HUES48 (cell line): ENCODE measurements around the gene PGK1.
"Not testable (repeated sequence)": the region's sequence is repeated elsewhere in the genome, so short reads cannot be mapped to it uniquely, and the experiment has no call there.

Experiments
- H3K27ac ChIP-seq: one replicate; pipeline ENCODE4 v1.7.0; 2013; ENCODE audit warnings: low read depth, low read length, inconsistent platforms
- H3K27me3 ChIP-seq: 2 replicates; pipeline ENCODE4 v1.6.1; 2013; ENCODE audit warnings: mild to moderate bottlenecking, low read length; ENCODE audit not compliant: control insufficient read depth, insufficient read depth
- H3K36me3 ChIP-seq: 2 replicates; pipeline ENCODE4 v1.6.1; 2013; ENCODE audit warnings: low read length; ENCODE audit not compliant: control insufficient read depth, insufficient read depth
- H3K4me1 ChIP-seq: 2 replicates; pipeline ENCODE4 v1.6.1; 2013; ENCODE audit warnings: mild to moderate bottlenecking, low read length; ENCODE audit not compliant: control insufficient read depth, insufficient read depth
- H3K4me3 ChIP-seq: 2 replicates; pipeline ENCODE4 v1.5.1; 2013; ENCODE audit warnings: mild to moderate bottlenecking, low read depth, low read length
- H3K9ac ChIP-seq: 2 replicates; pipeline ENCODE4 v1.6.1; 2013; ENCODE audit warnings: mild to moderate bottlenecking, low read depth, low read length, moderate library complexity
- H3K9me3 ChIP-seq: 2 replicates; pipeline ENCODE4 v1.6.1; 2013; ENCODE audit warnings: low read length; ENCODE audit not compliant: control insufficient read depth, insufficient read depth

PGK1 gene

DNA sequence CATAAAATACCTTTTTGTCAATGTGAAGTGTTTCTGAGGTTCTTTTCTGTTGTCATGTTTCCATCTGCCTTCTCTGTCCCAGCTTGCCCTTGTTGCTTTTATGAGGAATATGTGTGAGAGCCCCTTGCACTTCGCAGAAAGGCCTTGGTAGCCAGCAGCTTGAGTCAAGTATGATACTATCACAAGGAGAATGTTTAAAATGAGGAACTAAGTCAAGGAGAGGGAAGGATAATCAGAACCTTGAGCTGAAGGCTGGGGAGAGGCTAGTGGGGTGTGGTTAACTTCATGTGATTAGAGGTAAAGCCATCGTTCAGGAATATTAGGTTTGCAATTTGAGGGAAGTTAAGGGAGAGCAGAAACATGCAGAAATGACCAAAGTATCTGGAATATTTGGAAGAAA, 12.7 kb downstream of the PGK1 start:
- Histone ChIP-seq H3K9ac (no peak overlapping the region), H3K4me1 (no peaks in the 10 kb centered on the region), H3K27ac (no peak overlapping the region), H3K36me3 (peaks cover 100% of the 10 kb centered on the region), H3K4me3 (no peak overlapping the region), H3K27me3 (no peaks in the 10 kb centered on the region), H3K9me3 (peaks cover 46% of the 10 kb centered on the region)

DNA sequence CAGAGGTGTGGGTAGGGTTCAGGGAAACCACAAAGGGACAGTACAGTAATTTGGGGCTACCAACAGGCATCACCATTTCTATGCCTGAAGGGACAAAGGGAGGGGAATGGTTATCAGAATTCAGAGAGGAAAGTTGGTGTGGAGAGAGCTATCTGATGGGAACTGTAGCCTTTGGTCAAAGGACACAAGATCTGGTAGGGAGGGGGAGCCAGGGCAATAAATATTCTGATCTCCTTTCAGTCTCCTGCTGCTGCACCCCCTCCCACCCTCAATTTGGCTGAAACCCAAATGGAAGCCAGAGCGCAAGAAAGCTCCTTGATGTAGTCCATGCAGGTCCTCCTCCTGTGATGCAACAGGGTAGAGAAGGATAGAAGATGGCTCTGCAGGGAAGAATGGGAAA, 14.6 kb downstream of the PGK1 start:
- H3K4me1 ChIP-seq, result no peaks in the 10 kb centered on the region
- H3K36me3 ChIP-seq, result peaks cover 98% of the 10 kb centered on the region
- no peak overlapping the region for H3K9ac ChIP-seq
- peaks cover 35% of the 10 kb centered on the region for H3K9me3 ChIP-seq
- no peak overlapping the region for H3K27ac ChIP-seq
- H3K27me3 ChIP-seq, result no peaks in the 10 kb centered on the region
- no peak overlapping the region for H3K4me3 ChIP-seq

DNA sequence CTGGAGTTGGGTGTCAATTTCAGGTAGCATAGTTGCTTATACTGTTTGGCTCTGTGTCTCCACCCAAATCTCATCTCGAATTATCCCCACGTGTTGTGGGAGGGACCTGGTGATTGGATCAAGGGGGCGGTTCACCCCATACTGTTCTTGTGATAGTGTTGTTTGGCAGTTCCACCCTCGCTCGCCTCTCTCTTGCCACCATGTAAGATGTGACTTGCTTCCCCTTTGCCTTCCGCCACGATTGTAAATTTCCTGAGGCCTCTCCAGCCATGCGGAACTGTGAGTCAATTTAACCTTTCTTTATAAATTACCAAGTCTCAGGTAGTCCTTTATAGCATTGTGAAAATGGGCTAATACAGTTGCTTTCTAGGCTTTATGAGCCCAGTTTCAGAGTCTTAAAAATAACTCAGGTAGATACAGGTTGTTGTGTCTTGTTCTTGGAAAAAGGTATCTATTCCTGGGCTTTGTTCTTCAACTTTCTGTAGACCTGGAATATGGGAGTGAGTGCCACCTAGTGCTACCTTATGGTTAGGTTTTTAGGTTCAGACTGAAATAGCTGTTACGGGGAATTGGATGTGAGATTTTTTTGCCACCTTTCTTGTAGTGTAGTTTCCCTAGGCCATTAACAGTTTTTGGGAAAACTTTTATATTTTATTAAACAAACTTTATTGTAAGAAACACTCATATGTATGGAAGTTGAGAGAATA, 15.6 kb downstream of the PGK1 start:
- Histone ChIP-seq H3K4me3 (no peak overlapping the region), H3K9ac (no peak overlapping the region), H3K9me3 (peaks cover 24% of the 10 kb centered on the region), H3K4me1 (no peaks in the 10 kb centered on the region), H3K27ac (no peak overlapping the region), H3K27me3 (no peaks in the 10 kb centered on the region), H3K36me3 (peaks cover 98% of the 10 kb centered on the region)

DNA sequence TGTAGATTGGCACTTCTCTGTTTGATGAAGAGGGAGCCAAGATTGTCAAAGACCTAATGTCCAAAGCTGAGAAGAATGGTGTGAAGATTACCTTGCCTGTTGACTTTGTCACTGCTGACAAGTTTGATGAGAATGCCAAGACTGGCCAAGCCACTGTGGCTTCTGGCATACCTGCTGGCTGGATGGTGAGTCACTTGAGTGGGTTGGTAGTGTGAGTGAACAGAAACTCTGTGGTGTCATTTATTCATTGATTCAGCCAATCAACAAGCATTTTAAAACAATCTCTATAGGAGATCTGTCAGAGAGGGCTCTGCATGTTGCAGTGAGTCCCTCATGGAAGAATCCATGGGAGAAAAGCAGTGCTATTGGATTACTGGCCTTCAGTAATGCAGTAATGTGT, 19.1 kb downstream of the PGK1 start:
- H3K27ac ChIP-seq, result no peak overlapping the region
- H3K36me3 ChIP-seq, result peaks cover 95% of the 10 kb centered on the region

DNA sequence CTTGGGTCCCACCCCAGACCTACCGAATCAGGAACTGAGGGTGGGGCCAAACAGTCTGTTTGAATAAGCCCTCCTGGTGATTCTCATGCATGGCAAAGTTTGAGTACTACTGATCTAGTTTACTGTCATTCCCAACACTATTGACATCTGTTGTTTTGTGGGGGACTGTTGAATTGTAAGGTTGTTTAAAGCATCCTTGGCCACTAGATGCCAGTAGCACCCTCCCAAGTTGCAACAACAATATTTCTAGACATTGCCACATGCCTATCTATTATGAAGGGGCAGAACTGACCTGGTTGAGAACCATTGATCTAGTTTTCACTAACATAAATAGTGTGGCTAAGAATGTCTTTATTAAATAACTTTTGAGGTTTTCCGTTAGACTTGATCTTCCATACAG, 20.3 kb downstream of the PGK1 start:
- H3K27me3 ChIP-seq, result no peaks in the 10 kb centered on the region
- H3K4me3 ChIP-seq, result no peak overlapping the region
- H3K36me3 ChIP-seq, result peaks cover 84% of the 10 kb centered on the region
- no peaks in the 10 kb centered on the region for H3K4me1 ChIP-seq
- no peak overlapping the region for H3K27ac ChIP-seq
- H3K9ac ChIP-seq, result no peak overlapping the region
- peaks cover 24% of the 10 kb centered on the region; the same call in 1 of the 2 replicates for H3K9me3 ChIP-seq

More for the DNA sequence above, 19.1 kb downstream of the PGK1 start:
- no peaks in the 10 kb centered on the region for H3K27me3 ChIP-seq
- H3K9me3 ChIP-seq, result peaks cover 24% of the 10 kb centered on the region; the same call in 1 of the 2 replicates
- H3K4me3 ChIP-seq, result no peak overlapping the region
- no peaks in the 10 kb centered on the region for H3K4me1 ChIP-seq
- H3K9ac ChIP-seq, result no peak overlapping the region

DNA sequence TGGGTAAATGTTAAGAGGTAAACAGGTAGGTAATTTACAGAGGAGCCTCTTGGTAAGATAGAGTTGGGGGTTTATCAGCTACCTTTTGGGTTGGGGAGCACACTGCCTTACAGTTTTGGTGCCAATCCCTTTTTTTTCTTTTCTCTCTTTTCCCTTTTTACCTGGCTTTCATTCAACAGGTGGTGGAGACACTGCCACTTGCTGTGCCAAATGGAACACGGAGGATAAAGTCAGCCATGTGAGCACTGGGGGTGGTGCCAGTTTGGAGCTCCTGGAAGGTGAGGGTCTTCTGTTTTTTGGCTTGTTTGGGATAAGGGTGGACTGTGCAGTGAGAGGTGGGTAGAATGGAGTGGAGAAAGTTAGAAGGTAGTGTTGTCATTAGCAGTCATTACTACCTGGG, 21.1 kb downstream of the PGK1 start:
- Histone ChIP-seq H3K9me3 (peaks cover 27% of the 10 kb centered on the region; the same call in 1 of the 2 replicates), H3K4me3 (no peak overlapping the region), H3K4me1 (no peaks in the 10 kb centered on the region), H3K36me3 (peaks cover 76% of the 10 kb centered on the region), H3K9ac (no peak overlapping the region), H3K27me3 (no peaks in the 10 kb centered on the region), H3K27ac (no peak overlapping the region)

DNA sequence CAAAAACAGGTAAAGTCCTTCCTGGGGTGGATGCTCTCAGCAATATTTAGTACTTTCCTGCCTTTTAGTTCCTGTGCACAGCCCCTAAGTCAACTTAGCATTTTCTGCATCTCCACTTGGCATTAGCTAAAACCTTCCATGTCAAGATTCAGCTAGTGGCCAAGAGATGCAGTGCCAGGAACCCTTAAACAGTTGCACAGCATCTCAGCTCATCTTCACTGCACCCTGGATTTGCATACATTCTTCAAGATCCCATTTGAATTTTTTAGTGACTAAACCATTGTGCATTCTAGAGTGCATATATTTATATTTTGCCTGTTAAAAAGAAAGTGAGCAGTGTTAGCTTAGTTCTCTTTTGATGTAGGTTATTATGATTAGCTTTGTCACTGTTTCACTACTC, 21.7 kb downstream of the PGK1 start:
- H3K27me3 ChIP-seq, H3K27ac ChIP-seq, H3K4me3 ChIP-seq, H3K4me1 ChIP-seq, H3K9ac ChIP-seq: not testable (repeated sequence)
- Histone ChIP-seq H3K9me3 (peaks cover 23% of the 10 kb centered on the region; the same call in 1 of the 2 replicates), H3K36me3 (peaks cover 70% of the 10 kb centered on the region)

DNA sequence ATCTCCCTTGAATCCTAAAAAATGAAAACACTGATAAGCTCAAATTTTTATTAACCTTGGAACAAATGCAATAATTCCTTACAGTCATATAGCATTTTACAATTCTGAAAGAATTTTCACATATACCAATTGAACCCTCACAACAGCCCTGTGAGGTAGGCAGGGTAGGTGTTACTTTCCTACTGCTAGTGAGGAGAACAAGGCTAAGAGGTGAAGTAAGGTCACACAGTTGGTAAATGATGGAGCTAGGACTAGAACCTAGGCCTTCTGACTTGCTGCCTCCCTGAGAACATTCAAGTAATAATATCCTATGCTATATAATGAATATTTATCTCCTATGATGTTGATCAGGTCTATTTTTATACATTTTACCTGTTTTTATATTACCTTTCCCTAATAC, 25.7 kb downstream of the PGK1 start:
- Histone ChIP-seq H3K4me3 (no peak overlapping the region), H3K9me3 (peaks cover 34% of the 10 kb centered on the region; the same call in 1 of the 2 replicates), H3K9ac (no peak overlapping the region), H3K36me3 (peaks cover 36% of the 10 kb centered on the region), H3K27ac (no peak overlapping the region), H3K27me3 (no peaks in the 10 kb centered on the region), H3K4me1 (no peaks in the 10 kb centered on the region)

DNA sequence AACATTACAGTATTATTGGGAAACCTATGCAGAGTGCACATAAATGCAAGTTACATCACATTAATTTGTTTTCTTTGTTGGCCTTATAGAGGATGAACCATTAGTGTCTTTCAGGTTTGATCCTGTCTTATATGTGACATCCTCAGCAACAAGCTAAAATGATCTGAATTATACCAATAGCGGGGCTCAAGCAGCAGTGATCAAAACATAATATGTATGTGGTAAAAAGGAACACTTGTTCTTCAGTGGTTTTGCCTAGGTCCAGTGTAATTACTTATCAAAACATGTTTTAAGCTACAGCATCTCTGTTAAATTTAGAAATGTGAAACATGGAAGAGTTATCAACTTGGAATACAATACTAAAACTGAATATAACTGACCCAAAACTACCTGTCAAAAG, 26.3 kb downstream of the PGK1 start:
- H3K9ac ChIP-seq, result no peak overlapping the region
- H3K27ac ChIP-seq, result no peak overlapping the region

DNA sequence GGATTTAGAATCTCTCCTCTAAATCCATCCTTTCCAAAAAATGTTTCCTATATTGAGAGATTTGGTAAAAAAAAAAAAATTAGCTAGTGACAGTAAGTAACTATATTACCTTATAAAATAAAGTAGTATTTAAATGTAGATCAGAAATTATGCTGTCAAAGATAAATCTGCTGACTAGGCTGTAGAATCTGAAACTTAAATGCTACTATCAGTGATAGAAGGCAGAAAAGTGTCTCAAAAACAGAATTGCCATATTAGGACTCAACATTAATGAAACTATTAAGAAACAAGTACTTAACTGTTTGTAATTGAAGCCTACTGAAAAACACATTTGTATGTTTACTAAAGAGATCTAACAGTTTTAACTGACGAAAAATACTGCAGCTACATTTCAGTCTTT, 27.1 kb downstream of the PGK1 start:
- no peak overlapping the region for H3K4me3 ChIP-seq
- peaks cover 24% of the 10 kb centered on the region for H3K36me3 ChIP-seq
- H3K9me3 ChIP-seq, result peaks cover 27% of the 10 kb centered on the region; the same call in 1 of the 2 replicates
- no peaks in the 10 kb centered on the region for H3K27me3 ChIP-seq
- H3K9ac ChIP-seq, result no peak overlapping the region
- H3K4me1 ChIP-seq, result no peaks in the 10 kb centered on the region
- H3K27ac ChIP-seq, result no peak overlapping the region

More for the DNA sequence above, 26.3 kb downstream of the PGK1 start:
- Histone ChIP-seq H3K36me3 (peaks cover 30% of the 10 kb centered on the region), H3K27me3 (no peaks in the 10 kb centered on the region), H3K4me1 (no peaks in the 10 kb centered on the region), H3K9me3 (peaks cover 27% of the 10 kb centered on the region; the same call in 1 of the 2 replicates), H3K4me3 (no peak overlapping the region)

DNA sequence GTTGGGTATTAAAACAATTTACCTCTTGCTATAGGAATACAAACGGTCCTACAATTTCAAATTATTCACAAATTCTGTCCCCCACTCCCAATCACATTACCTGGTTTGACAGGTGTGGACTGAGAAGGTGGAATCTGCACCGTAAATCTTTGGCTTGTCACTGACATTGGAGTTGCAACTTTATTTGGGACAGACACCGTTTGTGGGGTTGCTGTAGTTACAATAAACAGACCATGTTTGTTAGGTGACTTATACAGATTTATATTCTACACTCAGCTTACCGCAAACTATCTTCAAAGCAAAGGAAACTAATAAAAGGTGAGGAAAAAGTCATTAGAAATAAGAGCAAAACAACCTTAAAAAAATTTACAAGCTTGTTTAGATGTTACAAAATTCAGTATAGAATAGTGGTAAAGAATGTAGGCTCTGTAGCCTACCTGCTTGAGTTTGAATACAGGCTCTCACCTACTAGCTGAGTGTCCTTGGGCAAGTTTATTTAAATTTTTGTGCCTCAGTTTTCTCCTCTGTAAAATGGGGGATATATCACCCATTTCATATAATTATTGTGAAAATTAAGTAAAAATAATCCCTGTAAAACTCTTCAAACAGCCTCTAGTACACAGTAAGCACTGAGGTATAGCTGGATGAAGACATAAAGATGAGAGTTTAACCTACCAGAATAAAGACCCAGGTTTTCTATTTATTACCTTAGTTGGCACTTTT, 29.4 kb downstream of the PGK1 start:
- Histone ChIP-seq H3K4me1 (no peaks in the 10 kb centered on the region), H3K4me3 (no peak overlapping the region), H3K9ac (no peak overlapping the region), H3K36me3 (0 out of 2 replicates have a peak, but pooled peaks cover 4% of the 10 kb centered on the region), H3K9me3 (peaks cover 33% of the 10 kb centered on the region), H3K27ac (no peak overlapping the region), H3K27me3 (no peaks in the 10 kb centered on the region)
